ENCODE results near the gene CD53. TPM values are rescaled to one million over a fixed set of nuclear protein-coding genes. Genes with fewer than 3 reads are reported as not detected.

CD53 gene
- total RNA-seq, 1 donor = not detected

GRCh38 chr1:110888049-110888448 is 15.1 kb downstream of the CD53 start:
- no peak for DNase-seq (ENCODE audit: low read depth)
- no peak overlapping the region for H3K4me3 ChIP-seq (ENCODE audit: low read depth, low read length)
- TF ChIP-seq, protein P1, sequence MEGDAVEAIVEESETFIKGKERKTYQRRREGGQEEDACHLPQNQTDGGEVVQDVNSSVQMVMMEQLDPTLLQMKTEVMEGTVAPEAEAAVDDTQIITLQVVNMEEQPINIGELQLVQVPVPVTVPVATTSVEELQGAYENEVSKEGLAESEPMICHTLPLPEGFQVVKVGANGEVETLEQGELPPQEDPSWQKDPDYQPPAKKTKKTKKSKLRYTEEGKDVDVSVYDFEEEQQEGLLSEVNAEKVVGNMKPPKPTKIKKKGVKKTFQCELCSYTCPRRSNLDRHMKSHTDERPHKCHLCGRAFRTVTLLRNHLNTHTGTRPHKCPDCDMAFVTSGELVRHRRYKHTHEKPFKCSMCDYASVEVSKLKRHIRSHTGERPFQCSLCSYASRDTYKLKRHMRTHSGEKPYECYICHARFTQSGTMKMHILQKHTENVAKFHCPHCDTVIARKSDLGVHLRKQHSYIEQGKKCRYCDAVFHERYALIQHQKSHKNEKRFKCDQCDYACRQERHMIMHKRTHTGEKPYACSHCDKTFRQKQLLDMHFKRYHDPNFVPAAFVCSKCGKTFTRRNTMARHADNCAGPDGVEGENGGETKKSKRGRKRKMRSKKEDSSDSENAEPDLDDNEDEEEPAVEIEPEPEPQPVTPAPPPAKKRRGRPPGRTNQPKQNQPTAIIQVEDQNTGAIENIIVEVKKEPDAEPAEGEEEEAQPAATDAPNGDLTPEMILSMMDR (IDR thresholded peaks at IDR 0.05; ENCODE audit: insufficient read depth, low read depth, low read length) = no peak

DNA sequence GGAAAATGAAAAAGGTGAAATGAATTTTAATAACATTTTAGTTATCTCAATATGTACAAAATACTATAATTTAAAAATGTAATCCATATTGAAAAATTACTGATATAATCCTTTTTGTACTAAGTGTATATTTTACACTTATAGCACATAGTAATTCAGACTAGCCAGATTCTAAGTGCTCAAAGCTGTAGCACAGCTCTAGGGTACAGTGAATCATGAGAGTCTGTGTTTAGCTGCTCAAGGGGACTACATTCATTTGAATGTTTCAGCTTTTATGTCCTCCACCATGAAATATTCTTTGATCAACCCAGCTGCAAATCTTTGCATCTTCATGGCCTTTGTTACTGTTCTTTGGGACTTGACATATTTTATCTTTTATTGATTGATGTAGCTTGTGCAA is 15.7 kb downstream of the CD53 start:
- TF ChIP-seq, protein P1 (IDR thresholded peaks at IDR 0.05; ENCODE audit: insufficient read depth, low read depth, low read length) = no peak
- no peak overlapping the region for H3K4me3 ChIP-seq (ENCODE audit: low read depth, low read length)
- DNase-seq (ENCODE audit: low read depth) = no peak

GRCh38 chr1:110890474-110891196 is 17.7 kb downstream of the CD53 start:
- no peak for DNase-seq (ENCODE audit: low read depth)
- TF ChIP-seq, protein P1 (IDR thresholded peaks at IDR 0.05; ENCODE audit: insufficient read depth, low read depth, low read length) = no peak
- no peak overlapping the region for H3K4me3 ChIP-seq (ENCODE audit: low read depth, low read length)

GRCh38 chr1:110893908-110894490 is 21.1 kb downstream of the CD53 start:
- no peak for DNase-seq (ENCODE audit: low read depth)
- H3K4me3 ChIP-seq (ENCODE audit: low read depth, low read length) = no peak overlapping the region
- TF ChIP-seq, protein P1 (IDR thresholded peaks at IDR 0.05; ENCODE audit: insufficient read depth, low read depth, low read length) = no peak

- TF ChIP-seq, protein P1 (IDR thresholded peaks at IDR 0.05; ENCODE audit: insufficient read depth, low read depth, low read length) = no peak
- DNase-seq (ENCODE audit: low read depth) = no peak
- H3K4me3 ChIP-seq (ENCODE audit: low read depth, low read length) = no peak overlapping the region
Measured at GRCh38 chr1:110896090-110896489, 23.1 kb downstream of the CD53 start.

- no peak for DNase-seq (ENCODE audit: low read depth)
- no peak overlapping the region for H3K4me3 ChIP-seq (ENCODE audit: low read depth, low read length)
- TF ChIP-seq, protein P1 (IDR thresholded peaks at IDR 0.05; ENCODE audit: insufficient read depth, low read depth, low read length) = no peak
Measured at GRCh38 chr1:110897681-110898080, 24.7 kb downstream of the CD53 start.
